DND-41 (cell line): ENCODE data around the gene TRIP12.

Experiments used
- EZH2 ChIP-seq: IDR thresholded peaks from 3 replicates; pipeline ENCODE4 v1.6.1; 2012; ENCODE audit warnings: borderline replicate concordance, low read depth, mild to moderate bottlenecking, moderate library complexity, low read length, inconsistent platforms; ENCODE audit not compliant: severe bottlenecking
- TF ChIP-seq, protein P1 (sequence below): IDR thresholded peaks from 2 replicates; pipeline ENCODE4 v1.5.1; 2012; ENCODE audit warnings: borderline replicate concordance, low read length, moderate library complexity, mild to moderate bottlenecking; ENCODE audit not compliant: poor library complexity, severe bottlenecking; ENCODE audit errors: extremely low read depth

DNA sequence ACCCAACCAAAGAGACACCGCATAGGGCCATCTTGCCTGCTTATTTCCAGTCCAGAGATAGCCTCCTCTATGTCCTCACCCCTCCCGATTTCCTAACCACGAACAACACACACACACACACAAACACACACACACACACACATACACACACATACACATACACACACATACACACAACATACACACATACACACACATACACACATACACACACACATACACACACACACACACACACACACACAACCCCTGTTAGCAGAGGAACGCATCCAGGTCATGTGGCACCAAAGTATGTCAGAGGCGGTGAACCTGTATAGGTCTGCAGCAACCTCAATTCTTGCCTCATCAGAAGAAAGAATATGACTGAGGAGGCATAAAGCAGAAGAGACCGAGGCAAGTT, 188.9 kb downstream of the TRIP12 start:
- TF ChIP-seq, protein P1, sequence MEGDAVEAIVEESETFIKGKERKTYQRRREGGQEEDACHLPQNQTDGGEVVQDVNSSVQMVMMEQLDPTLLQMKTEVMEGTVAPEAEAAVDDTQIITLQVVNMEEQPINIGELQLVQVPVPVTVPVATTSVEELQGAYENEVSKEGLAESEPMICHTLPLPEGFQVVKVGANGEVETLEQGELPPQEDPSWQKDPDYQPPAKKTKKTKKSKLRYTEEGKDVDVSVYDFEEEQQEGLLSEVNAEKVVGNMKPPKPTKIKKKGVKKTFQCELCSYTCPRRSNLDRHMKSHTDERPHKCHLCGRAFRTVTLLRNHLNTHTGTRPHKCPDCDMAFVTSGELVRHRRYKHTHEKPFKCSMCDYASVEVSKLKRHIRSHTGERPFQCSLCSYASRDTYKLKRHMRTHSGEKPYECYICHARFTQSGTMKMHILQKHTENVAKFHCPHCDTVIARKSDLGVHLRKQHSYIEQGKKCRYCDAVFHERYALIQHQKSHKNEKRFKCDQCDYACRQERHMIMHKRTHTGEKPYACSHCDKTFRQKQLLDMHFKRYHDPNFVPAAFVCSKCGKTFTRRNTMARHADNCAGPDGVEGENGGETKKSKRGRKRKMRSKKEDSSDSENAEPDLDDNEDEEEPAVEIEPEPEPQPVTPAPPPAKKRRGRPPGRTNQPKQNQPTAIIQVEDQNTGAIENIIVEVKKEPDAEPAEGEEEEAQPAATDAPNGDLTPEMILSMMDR = no peak
- TF ChIP-seq EZH2 = no peak
